Loucy (cell line): ENCODE results near the gene RFX1.

Source experiments
- H2AFZ ChIP-seq: fragments of 200-600 bp; sonication (generic); 2 replicates; pipeline ENCODE4 v1.6.0; 2016; ENCODE audit warnings: antibody characterized with exemption, mild to moderate bottlenecking, low read length, moderate library complexity
- H3F3A ChIP-seq: fragments of 200-600 bp; 2 replicates; pipeline ENCODE4 v1.6.0; 2016; ENCODE audit warnings: antibody characterized with exemption, low read depth, mild to moderate bottlenecking
- H3K27me3 ChIP-seq: fragments of 200-600 bp; sonication (generic); 2 replicates; pipeline ENCODE4 v1.6.1; 2014; ENCODE audit warnings: low read length, mild to moderate bottlenecking; ENCODE audit not compliant: insufficient read depth, poor library complexity, severe bottlenecking
- H3K36me3 ChIP-seq: fragments of 200-600 bp; sonication (generic); 2 replicates; pipeline ENCODE4 v1.6.1; 2016; ENCODE audit warnings: low read length; ENCODE audit not compliant: insufficient read depth
- H3K4me1 ChIP-seq: fragments of 200-600 bp; sonication (generic); 2 replicates; pipeline ENCODE4 v1.5.1; 2014; ENCODE audit warnings: low read length, mild to moderate bottlenecking; ENCODE audit not compliant: insufficient read depth, poor library complexity, severe bottlenecking
- H3K4me2 ChIP-seq: fragments of 200-600 bp; sonication (generic); 2 replicates; pipeline ENCODE4 v1.6.0; 2014; ENCODE audit warnings: antibody characterized with exemption, low read length, low read depth, mild to moderate bottlenecking; ENCODE audit not compliant: poor library complexity, severe bottlenecking
- H3K4me3 ChIP-seq: fragments of 200-600 bp; sonication (generic); 2 replicates; pipeline ENCODE4 v1.5.1; 2014; ENCODE audit warnings: low read length, mild to moderate bottlenecking, mixed read lengths; ENCODE audit not compliant: poor library complexity, severe bottlenecking
- H3K79me2 ChIP-seq: fragments of 200-600 bp; sonication (generic); 2 replicates; pipeline ENCODE4 v1.6.1; 2014; ENCODE audit warnings: low read length; ENCODE audit not compliant: insufficient read depth
- H3K9ac ChIP-seq: fragments of 200-600 bp; sonication (generic); 2 replicates; pipeline ENCODE4 v1.6.0; 2014; ENCODE audit warnings: mild to moderate bottlenecking, low read depth, low read length, moderate library complexity; ENCODE audit not compliant: poor library complexity, severe bottlenecking
- H3K9me2 ChIP-seq: fragments of 200-600 bp; sonication (generic); replicated peaks from 2 replicates; pipeline ENCODE4 v1.6.1; 2016; ENCODE audit warnings: low read depth, low read length, mixed read lengths
- H3K9me3 ChIP-seq: fragments of 200-600 bp; sonication (generic); 2 replicates; pipeline ENCODE4 v1.6.1; 2014; ENCODE audit warnings: mild to moderate bottlenecking, antibody characterized with exemption, low read length, low read depth; ENCODE audit not compliant: insufficient read depth
- H4K20me1 ChIP-seq: fragments of 200-600 bp; sonication (generic); 2 replicates; pipeline ENCODE4 v1.6.0; 2014; ENCODE audit warnings: antibody characterized with exemption, low read length, mild to moderate bottlenecking; ENCODE audit not compliant: insufficient read depth, poor library complexity, severe bottlenecking
- EZH2phosphoT487 ChIP-seq: fragments of 200-600 bp; IDR thresholded peaks from 2 replicates; pipeline ENCODE4 v1.6.1; 2018; ENCODE audit warnings: antibody characterized with exemption, mild to moderate bottlenecking, moderate library complexity, borderline replicate concordance
- TF ChIP-seq, protein P1 (sequence below): fragments of 200-600 bp; sonication (generic); conservative IDR thresholded peaks from 2 replicates; pipeline ENCODE4 v1.5.1; 2014; ENCODE audit warnings: mild to moderate bottlenecking, antibody characterized with exemption, low read length

RFX1 gene

DNA sequence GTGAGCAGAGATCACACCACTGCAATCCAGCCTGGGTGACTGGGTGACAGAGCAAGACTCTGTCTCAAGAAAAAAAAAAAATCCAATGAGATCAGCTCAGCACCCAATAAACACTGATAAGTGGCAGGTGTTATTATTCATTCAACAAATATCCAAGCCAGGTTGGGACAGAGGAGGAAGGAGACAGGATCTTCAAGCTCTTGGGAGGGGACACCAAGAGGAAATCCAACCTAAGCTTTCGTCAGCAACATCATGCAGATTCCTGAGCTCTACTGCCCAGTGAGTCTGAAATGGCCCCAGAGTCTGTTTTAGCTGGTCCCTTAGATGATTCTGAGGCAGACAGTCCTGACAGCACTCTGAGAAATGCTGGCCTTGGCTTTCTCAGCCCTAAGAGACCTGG is 7.7 kb downstream of the RFX1 start:
- Histone ChIP-seq H3K9me3 (peaks cover 13% of the 10 kb centered on the region; the same call in 1 of the 2 replicates), H2AFZ (no peak overlapping the region), H4K20me1 (no peaks in the 10 kb centered on the region), H3K9ac (no peak overlapping the region), H3K79me2 (peaks cover 52% of the 10 kb centered on the region), H3K27me3 (no peaks in the 10 kb centered on the region), H3K4me1 (peaks cover 29% of the 10 kb centered on the region), H3K4me2 (no peak overlapping the region), H3K9me2 (no peaks in the 10 kb centered on the region), H3K36me3 (peaks cover 8% of the 10 kb centered on the region), H3K4me3 (no peak overlapping the region), H3F3A (peaks cover 6% of the 10 kb centered on the region; the same call in 1 of the 2 replicates)
- no peak for TF ChIP-seq EZH2phosphoT487
- TF ChIP-seq, protein P1, sequence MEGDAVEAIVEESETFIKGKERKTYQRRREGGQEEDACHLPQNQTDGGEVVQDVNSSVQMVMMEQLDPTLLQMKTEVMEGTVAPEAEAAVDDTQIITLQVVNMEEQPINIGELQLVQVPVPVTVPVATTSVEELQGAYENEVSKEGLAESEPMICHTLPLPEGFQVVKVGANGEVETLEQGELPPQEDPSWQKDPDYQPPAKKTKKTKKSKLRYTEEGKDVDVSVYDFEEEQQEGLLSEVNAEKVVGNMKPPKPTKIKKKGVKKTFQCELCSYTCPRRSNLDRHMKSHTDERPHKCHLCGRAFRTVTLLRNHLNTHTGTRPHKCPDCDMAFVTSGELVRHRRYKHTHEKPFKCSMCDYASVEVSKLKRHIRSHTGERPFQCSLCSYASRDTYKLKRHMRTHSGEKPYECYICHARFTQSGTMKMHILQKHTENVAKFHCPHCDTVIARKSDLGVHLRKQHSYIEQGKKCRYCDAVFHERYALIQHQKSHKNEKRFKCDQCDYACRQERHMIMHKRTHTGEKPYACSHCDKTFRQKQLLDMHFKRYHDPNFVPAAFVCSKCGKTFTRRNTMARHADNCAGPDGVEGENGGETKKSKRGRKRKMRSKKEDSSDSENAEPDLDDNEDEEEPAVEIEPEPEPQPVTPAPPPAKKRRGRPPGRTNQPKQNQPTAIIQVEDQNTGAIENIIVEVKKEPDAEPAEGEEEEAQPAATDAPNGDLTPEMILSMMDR: no peak

DNA sequence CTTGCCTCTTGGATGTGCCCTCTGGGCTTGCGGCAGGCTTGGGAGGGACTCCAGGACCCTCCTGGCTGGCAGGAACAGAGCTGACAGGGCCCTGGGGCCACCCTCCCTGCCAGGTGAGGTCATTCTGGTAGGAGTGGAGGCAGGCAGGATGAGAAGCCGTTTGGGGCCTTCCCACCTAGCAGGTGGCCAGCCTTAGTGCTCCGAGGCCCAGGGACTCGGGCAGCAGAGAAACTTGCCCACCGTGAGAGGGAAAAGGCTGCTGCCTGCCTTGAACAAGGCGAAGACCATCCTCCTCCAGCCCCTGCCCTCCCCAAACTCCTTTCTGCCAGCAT is 8.5 kb downstream of the RFX1 start:
- H3K9me2 ChIP-seq: no peaks in the 10 kb centered on the region
- peaks cover 11% of the 10 kb centered on the region for H3K36me3 ChIP-seq
- H3F3A ChIP-seq: no peaks in the 10 kb centered on the region; the same call in 1 of the 2 replicates
- H3K79me2 ChIP-seq: peaks cover 50% of the 10 kb centered on the region
- H3K4me2 ChIP-seq: no peak overlapping the region
- H3K9me3 ChIP-seq: peaks cover 13% of the 10 kb centered on the region; the same call in 1 of the 2 replicates
- H3K4me1 ChIP-seq: peaks cover 21% of the 10 kb centered on the region
- TF ChIP-seq EZH2phosphoT487: no peak
- TF ChIP-seq, protein P1: no peak
- H3K9ac ChIP-seq: no peak overlapping the region
- no peaks in the 10 kb centered on the region for H3K27me3 ChIP-seq
- H3K4me3 ChIP-seq: no peak overlapping the region
- H2AFZ ChIP-seq: no peak overlapping the region
- no peaks in the 10 kb centered on the region for H4K20me1 ChIP-seq

DNA sequence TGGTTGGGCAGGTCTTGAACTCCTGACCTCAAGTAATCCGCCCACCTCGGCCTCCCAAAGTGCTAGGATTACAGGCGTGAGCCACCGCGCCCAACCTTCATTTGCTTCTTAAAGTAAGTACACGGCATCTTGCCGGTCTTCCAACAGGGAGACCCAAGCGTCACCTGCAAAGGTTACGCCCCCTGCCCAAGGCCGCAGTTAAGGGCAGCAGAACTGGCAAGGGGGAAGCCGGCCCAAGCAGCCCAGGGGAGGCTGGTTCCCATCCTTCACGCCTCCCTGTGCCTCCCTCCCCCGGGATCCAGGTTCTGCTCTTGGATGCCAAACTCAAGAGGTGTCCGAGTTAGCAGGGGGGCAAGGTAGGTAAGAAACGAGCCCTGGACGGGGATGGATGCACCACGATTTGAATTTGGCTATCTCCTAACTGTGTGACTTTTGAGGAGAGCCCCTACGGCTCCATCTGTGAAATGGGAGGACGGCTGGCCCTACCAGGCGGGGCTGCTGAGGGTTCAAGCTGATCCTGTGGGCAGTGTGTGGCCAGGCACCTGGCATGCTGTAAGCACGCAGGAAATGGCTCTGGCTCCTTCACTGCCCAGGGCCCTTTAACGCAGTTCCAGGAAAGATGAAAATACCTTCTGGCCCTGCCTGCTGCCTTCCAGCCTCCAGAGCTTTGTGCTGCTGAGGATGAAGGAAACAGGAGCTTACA is 9.0 kb downstream of the RFX1 start:
- no peaks in the 10 kb centered on the region for H3K27me3 ChIP-seq
- H3K9ac ChIP-seq: no peak overlapping the region
- H3K79me2 ChIP-seq: peaks cover 48% of the 10 kb centered on the region
- no peaks in the 10 kb centered on the region for H4K20me1 ChIP-seq
- H2AFZ ChIP-seq: no peak overlapping the region
- H3K9me2 ChIP-seq: no peaks in the 10 kb centered on the region
- H3K4me1 ChIP-seq: peaks cover 15% of the 10 kb centered on the region
- H3K4me2 ChIP-seq: no peak overlapping the region
- peaks cover 13% of the 10 kb centered on the region; the same call in 1 of the 2 replicates for H3K9me3 ChIP-seq
- H3F3A ChIP-seq: no peaks in the 10 kb centered on the region; the same call in 1 of the 2 replicates
- peaks cover 15% of the 10 kb centered on the region for H3K36me3 ChIP-seq
- TF ChIP-seq, protein P1: no peak
- TF ChIP-seq EZH2phosphoT487: no peak
- H3K4me3 ChIP-seq: no peak overlapping the region
